ENCODE results near the gene ACP3.
"Not testable (repeated sequence)": the region's sequence is repeated elsewhere in the genome, so short reads cannot be mapped to it uniquely, and the experiment has no call there.

The ACP3 gene

DNA sequence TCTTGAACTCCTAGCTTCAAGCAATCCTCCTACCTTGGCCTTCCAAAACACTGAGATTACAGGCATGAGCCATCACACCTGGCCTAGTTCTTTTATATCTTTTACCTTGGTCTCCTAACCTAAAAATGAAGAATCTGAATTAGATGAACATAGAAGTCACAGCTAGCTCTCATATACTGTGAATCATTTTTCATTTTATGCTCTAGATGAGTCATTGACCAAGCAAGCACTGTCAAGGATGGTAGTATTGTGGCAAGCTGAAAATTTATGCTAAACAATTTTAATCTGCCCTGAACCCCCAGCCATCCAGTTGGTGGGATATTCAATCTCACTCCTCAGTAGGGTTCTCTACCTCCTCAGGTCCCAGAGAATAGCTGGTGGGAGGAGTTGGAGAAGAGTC, 51.8 kb downstream of the ACP3 start:
- H3K27ac Mint-ChIP-seq: no peak overlapping the region
- H3K36me3 Mint-ChIP-seq: no peaks in the 10 kb centered on the region
- H3K9me3 Mint-ChIP-seq: no peaks in the 10 kb centered on the region
- H3K4me3 Mint-ChIP-seq: no peak overlapping the region
- no peak for ATAC-seq
- no peaks in the 10 kb centered on the region for H3K27me3 Mint-ChIP-seq
- H3K4me1 Mint-ChIP-seq: no peaks in the 10 kb centered on the region

DNA sequence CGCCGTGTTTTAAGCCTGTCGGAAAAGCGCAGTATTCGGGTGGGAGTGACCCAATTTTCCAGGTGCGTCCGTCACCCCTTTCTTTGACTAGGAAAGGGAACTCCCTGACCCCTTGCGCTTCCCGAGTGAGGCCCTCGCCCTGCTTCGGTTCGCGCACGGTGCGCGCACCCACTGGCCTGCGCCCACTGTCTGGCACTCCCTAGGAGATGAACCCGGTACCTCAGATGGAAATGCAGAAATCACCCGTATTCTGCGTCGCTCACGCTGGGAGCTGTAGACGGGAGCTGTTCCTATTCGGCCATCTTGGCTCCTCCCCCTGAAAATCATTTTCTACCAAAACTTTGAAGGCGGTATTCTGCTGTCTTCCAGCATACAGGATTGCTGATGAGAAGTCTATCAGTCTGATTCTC, 59.7 kb downstream of the ACP3 start:
- H3K36me3 Mint-ChIP-seq, ATAC-seq, H3K27ac Mint-ChIP-seq, H3K9me3 Mint-ChIP-seq: not testable (repeated sequence)
- Mint-ChIP-seq H3K4me3 (peak overlapping the region; percentile 23), H3K4me1 (peaks cover 21% of the 10 kb centered on the region), H3K27me3 (peaks cover 18% of the 10 kb centered on the region)

DNA sequence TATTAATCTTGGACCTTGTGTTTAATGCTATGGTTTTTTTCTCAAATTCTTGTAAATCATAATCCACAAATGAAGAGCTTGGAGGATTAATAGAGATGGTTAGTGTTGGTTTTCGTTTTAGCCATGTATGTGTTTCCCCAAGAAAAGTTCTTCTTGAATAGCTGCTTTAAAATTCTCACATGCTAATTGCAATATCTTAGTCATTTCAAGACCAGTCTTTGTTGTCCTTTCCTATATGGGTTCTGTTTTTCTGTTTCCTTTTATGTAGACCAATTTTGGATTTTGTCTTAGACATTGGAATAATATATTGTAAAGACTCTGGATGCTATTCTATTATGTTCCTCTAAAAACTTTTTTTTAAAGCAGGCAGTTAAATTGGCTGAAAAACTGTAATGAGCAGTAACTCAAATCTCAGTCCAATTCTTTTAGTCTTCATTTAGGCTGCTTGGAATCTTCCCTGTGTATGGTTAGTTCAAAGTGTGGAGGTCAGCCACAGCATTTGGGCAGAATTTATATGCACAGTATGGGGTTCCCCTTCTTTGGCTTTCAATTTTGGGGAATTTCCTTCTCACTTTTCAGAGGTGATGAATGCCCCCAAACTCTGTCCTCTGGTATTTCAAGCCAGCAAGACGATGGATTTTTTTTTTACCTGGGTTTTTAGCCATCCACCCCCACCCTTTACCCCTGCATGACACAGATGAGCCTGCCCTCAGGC, 61.0 kb downstream of the ACP3 start:
- Mint-ChIP-seq H3K4me1 (peaks cover 23% of the 10 kb centered on the region), H3K9me3 (peaks cover 2% of the 10 kb centered on the region), H3K36me3 (no peaks in the 10 kb centered on the region), H3K27ac (peak overlapping the region; percentile 50), H3K4me3 (peak overlapping the region; percentile 4), H3K27me3 (peaks cover 21% of the 10 kb centered on the region)
- peak; percentile 68 for ATAC-seq

DNA sequence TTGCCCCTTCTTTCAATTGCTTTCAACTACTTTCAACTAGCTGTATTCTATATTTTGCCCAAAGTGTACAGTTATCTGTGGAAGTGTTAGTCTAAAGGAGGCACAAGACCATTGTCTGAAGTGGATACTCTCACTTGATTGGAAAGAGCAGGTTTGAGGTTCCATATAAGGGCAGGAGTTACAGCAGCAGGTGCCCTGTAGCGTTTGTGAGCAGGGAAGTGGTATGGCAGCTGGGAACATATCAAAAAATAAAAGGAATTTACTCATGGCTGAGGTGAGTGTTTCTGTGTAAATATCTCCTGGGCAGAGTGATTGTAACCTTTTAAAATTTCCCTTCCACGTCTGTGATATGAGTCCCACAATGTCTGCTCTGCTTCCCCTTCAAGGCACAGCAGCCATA, 61.6 kb downstream of the ACP3 start:
- H3K9me3 Mint-ChIP-seq: peaks cover 4% of the 10 kb centered on the region
- H3K27ac Mint-ChIP-seq: peak overlapping the region; percentile 50
- ATAC-seq: no peak
- H3K36me3 Mint-ChIP-seq: no peaks in the 10 kb centered on the region
- peaks cover 21% of the 10 kb centered on the region for H3K27me3 Mint-ChIP-seq
- H3K4me3 Mint-ChIP-seq: no peak overlapping the region
- peaks cover 23% of the 10 kb centered on the region for H3K4me1 Mint-ChIP-seq

DNA sequence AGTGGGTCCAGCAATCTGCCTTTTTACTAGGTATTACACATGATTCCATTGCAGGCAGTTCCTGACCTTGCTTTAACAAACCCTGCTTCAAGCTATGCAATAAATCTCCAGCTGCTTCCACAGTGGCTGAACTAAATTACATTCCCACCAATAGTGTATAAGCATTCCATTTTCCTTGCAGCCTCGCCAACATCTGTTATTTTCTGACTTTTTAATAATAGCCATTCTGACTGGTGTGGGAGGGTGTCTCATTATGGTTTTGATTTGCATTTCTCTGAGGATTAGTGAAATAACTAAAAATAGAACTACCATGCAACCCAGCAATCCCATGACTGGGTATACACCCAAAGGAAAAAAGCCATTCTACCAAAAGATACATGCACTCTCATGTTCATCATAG, 63.7 kb downstream of the ACP3 start:
- H3K9me3 Mint-ChIP-seq: peaks cover 6% of the 10 kb centered on the region
- no peak overlapping the region for H3K27ac Mint-ChIP-seq
- H3K36me3 Mint-ChIP-seq: no peaks in the 10 kb centered on the region
- H3K4me1 Mint-ChIP-seq: peaks cover 23% of the 10 kb centered on the region
- H3K4me3 Mint-ChIP-seq: no peak overlapping the region
- H3K27me3 Mint-ChIP-seq: peaks cover 21% of the 10 kb centered on the region
- peak; percentile 56 for ATAC-seq

DNA sequence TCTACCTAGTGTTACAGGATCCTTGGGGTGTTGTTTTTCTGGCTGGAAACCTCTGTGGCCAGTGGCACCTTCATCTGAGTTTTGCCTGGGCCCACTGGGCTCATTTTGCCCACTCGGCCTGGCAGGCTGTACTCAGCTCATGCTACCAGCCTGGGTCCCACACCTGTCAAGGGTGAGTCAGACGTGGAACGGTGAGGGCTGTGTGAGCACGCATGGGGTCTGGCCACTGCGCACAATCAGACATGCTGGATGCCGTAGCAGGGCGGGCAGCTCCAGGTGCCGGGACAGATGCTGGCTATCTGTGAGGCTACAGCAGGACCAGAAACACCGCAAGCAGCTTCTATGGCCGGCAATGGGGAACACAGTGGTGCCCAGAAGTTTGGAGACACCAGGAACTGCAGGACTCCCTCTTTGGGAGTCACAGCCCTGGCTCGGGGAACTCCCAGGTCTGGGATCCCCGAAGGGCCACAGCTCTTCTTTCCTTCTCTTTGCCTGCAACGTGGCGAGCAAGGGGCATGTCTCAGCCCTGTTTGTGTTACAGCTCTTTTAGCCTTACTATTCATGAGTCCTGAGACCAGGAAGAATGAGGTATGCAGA, 64.2 kb downstream of the ACP3 start:
- peaks cover 6% of the 10 kb centered on the region for H3K9me3 Mint-ChIP-seq
- ATAC-seq: peak; percentile 74
- no peak overlapping the region for H3K27ac Mint-ChIP-seq
- peaks cover 21% of the 10 kb centered on the region for H3K27me3 Mint-ChIP-seq
- H3K4me3 Mint-ChIP-seq: no peak overlapping the region
- peaks cover 23% of the 10 kb centered on the region for H3K4me1 Mint-ChIP-seq
- H3K36me3 Mint-ChIP-seq: no peaks in the 10 kb centered on the region

DNA sequence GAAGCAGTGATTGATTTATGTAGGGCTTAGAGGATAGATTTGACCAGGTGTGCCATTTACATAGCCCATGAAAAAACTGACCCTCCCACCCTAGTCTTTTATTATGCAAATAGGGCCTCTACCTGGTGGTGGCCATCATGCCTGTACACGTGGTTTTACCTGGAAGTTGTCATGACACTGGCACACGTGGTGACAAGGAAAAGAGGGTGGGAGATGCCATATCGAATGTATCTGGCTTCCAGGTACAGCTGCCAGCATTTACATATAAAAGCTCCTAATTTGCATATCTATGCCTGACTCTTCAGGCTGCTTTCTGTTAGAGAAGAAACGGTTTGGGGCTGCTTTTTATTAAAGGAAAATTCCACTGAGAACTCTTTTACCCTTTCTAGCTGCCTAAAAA, 65.1 kb downstream of the ACP3 start:
- Mint-ChIP-seq H3K27me3 (peaks cover 21% of the 10 kb centered on the region), H3K27ac (no peak overlapping the region), H3K9me3 (peaks cover 6% of the 10 kb centered on the region), H3K36me3 (no peaks in the 10 kb centered on the region), H3K4me3 (no peak overlapping the region), H3K4me1 (peaks cover 23% of the 10 kb centered on the region)
- no peak for ATAC-seq

DNA sequence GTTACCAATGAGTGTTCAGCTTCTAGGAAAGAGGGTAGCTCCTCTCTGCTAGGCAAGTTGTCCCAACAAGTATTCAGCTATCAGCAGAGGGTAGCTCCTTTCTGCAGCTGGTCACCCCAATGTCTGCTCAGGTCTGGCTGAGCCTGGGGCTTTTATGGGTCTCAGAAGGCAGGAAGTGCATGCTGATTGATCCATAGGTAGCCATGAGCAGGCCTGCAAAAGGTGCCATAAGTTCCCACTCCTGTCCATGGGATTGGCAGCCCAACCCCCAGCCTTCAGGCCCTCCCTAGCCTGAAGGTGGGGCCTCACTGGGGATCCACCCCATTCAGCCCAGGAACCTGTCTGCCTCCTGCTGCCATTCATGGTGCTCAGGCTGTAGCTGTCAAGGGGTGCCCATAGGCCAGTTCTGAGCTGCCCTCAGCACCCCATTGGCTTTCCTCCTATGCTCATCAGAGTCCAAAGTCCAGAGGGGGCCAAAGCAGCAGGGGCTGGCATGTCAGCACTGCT, 65.5 kb downstream of the ACP3 start:
- no peak for ATAC-seq
- Mint-ChIP-seq H3K27me3 (peaks cover 21% of the 10 kb centered on the region), H3K36me3 (no peaks in the 10 kb centered on the region), H3K27ac (no peak overlapping the region), H3K4me3 (no peak overlapping the region), H3K4me1 (peaks cover 22% of the 10 kb centered on the region), H3K9me3 (peaks cover 6% of the 10 kb centered on the region)

DNA sequence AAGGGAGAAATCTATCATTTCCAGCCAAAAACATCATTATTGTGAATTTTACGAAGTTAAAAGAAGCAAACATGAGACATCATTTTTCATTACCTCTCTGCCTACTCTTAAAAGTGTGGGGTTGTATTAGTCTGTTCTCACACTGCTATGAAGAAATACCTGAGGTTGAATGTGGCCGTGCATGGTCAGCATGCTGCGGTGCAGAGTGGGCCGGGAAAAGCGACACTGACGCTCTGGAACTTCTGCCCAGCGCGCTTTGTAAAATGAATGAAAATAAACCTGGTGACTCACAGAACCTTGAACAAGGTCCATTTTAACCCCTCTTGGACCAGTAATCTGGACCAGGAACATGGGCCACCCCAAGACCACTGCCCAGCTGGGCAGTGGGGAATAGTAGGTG, 69.1 kb downstream of the ACP3 start:
- Mint-ChIP-seq H3K4me1 (peaks cover 6% of the 10 kb centered on the region), H3K27ac (no peak overlapping the region), H3K9me3 (peaks cover 6% of the 10 kb centered on the region), H3K36me3 (no peaks in the 10 kb centered on the region), H3K4me3 (no peak overlapping the region), H3K27me3 (peaks cover 10% of the 10 kb centered on the region)
- ATAC-seq: no peak

DNA sequence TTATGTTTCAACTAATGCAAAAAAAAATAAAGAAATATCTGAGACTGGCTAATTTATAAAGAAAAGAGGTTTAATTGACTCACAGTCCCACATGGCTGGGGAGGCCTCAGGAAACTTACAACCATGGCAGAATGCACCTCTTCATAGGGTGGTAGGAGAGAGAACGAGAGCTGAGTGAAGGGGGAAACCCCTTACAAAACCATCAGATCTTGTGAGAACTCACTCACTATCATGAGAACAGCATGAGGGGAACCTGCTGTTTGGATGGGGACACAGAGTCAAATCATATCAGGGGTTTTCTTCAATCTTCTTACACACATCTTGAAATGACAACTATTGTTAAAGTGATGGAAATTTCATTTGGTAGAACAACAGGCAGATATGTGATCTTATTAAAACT, 75.5 kb downstream of the ACP3 start:
- not testable (repeated sequence) for H3K4me3 Mint-ChIP-seq, H3K9me3 Mint-ChIP-seq, H3K4me1 Mint-ChIP-seq, H3K27me3 Mint-ChIP-seq, H3K27ac Mint-ChIP-seq, H3K36me3 Mint-ChIP-seq
- ATAC-seq: peak; percentile 58

DNA sequence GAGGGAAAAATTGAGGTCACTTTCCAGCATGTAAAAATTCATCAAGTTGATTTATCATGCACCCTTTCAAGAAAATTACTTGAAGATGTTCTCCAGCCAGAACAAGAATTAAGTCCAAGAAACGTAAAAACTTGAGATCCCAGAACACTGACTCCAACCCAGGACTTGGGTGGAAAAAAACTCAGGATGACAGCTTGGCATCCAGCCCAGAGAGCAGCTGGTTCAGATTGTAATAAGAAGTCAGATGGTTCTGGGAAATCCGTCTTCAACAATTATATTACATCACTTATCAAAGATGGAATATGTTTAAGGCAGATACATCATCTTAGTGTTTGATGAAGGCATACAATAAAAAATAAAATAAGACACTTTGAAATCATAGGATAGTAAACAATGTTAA, 77.1 kb downstream of the ACP3 start:
- Mint-ChIP-seq H3K4me3 (no peak overlapping the region), H3K36me3 (no peaks in the 10 kb centered on the region), H3K9me3 (peaks cover 3% of the 10 kb centered on the region), H3K27me3 (no peaks in the 10 kb centered on the region), H3K27ac (no peak overlapping the region), H3K4me1 (no peaks in the 10 kb centered on the region)
- ATAC-seq: no peak

DNA sequence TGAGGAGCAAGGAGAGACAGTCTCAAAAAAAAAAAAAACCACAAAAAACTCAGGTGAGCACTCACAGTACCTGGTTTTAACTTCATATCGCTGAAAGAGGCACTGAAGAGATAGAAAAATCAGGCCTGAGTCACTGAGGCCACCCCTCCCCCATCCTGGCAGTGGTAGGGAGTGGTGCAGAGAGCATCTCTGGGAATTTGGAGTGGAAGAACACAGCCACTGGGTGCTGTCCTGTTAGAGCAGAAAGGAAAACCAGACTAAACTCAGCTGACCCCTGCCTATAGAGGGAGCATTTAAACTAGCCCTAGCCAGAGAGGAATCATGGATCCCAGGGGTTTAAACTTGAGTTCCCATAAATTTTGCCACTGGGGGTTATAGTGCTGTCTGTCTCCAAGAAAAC, 77.9 kb downstream of the ACP3 start:
- no peaks in the 10 kb centered on the region for H3K27me3 Mint-ChIP-seq
- no peak for ATAC-seq
- H3K4me1 Mint-ChIP-seq: no peaks in the 10 kb centered on the region
- no peak overlapping the region for H3K4me3 Mint-ChIP-seq
- no peaks in the 10 kb centered on the region for H3K36me3 Mint-ChIP-seq
- H3K9me3 Mint-ChIP-seq: peaks cover 3% of the 10 kb centered on the region
- no peak overlapping the region for H3K27ac Mint-ChIP-seq

DNA sequence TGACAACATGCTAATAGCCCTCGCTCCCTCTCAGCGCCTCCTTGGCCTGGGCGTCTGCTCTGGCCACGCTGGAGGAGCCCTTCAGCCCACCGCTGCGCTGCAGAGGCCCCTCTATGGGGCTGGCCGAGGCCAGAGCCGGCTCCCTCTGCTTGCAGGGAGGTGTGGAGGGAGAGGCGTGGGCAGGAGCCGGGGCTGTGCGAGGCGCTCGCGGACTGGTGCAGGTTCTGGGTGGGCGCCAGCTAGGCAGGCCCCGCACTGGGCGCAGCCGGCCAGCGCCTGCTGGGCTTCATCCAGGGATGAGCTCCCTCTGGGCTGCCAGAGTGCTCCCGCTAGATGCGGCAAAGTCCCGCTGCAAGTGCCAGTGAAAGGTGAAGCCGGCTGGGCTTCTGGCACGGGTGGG, 79.0 kb downstream of the ACP3 start:
- Mint-ChIP-seq H3K4me1 (peaks cover 4% of the 10 kb centered on the region), H3K36me3 (no peaks in the 10 kb centered on the region), H3K4me3 (no peak overlapping the region)

DNA sequence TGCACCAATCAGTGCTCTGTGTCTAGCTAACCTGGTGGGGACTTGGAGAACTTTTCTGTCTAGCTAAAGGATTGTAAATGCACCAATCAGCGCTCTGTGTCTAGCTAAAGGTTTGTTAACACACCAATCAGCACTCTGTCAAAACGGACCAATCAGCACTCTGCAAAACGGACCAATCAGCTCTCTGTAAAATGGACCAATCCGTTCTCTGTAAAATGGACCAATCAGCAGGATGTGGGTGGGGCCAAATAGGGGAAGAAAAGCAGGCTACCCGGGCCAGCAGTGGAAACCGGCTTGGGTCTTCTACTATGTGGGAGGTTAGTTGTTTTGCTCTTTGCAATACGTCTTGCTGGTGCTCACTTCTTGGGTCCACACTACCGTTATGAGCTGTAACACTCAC, 79.6 kb downstream of the ACP3 start:
- H3K27me3 Mint-ChIP-seq, H3K4me1 Mint-ChIP-seq, H3K9me3 Mint-ChIP-seq, H3K36me3 Mint-ChIP-seq, H3K27ac Mint-ChIP-seq, H3K4me3 Mint-ChIP-seq, ATAC-seq: not testable (repeated sequence)

More for the DNA sequence above, 79.0 kb downstream of the ACP3 start:
- Mint-ChIP-seq H3K27me3 (no peaks in the 10 kb centered on the region), H3K9me3 (peaks cover 3% of the 10 kb centered on the region), H3K27ac (no peak overlapping the region)
- ATAC-seq: no peak

DNA sequence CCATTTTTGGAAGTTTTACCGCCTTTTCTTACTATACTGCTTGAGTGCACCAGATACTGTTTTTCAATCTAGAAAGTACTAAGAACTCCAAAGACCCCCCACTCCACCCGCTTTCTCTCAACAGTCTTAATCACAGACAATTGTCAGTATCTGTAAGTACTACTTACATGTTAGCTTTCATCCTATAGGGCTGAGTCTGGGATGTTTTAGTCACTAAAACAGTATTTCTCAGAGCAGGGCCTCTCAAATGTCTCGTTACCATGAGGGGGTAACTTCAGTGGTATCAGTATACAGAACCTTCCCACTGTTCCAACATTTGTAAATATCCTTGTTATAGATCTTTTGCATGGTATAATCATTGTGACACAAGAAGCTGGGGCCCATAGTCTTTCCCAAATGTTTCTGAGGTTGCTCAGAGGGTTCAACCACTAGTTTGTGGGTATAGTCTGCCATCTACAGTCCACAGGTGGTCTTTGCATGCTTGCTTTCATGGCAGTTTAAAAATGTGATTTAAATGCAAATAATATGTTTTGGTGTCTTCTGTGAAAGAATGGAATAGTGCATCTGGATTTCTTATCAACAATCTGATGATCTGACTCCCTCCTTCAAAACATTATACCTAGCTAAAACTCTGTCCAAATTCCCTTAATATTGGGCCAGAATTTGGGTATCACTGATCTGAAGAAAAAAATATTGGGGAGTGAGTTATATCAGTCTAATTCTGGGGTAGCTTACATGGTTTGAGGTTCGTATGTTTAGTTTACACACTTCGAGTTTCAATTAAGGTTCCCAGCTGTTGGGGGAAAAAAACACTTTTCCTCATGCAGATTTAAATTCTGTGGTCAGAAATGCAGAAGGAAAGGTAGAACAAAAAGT, 82.1 kb downstream of the ACP3 start:
- Mint-ChIP-seq H3K9me3 (peaks cover 3% of the 10 kb centered on the region), H3K27me3 (no peaks in the 10 kb centered on the region), H3K36me3 (no peaks in the 10 kb centered on the region), H3K4me1 (peaks cover 7% of the 10 kb centered on the region), H3K27ac (no peak overlapping the region), H3K4me3 (no peak overlapping the region)
- ATAC-seq: no peak
